Uterus (tissue), 4 donors: ENCODE data around the gene TPR. TPM values are rescaled to one million over a fixed set of nuclear protein-coding genes. Genes with fewer than 3 reads are reported as not detected.
"Not testable (repeated sequence)": the region's sequence is repeated elsewhere in the genome, so short reads cannot be mapped to it uniquely, and the experiment has no call there.

Source experiments
- DNase-seq, 2 donors: peaks; one replicate each; pipeline ENCODE4 v3.0.0-alpha.2; 2019 to 2020
- H3K27ac ChIP-seq, 2 donors: fragments of 200-600 bp; sonication (generic); 1 replicate in 1 of 2; 2 replicates in 1 of 2; pipeline ENCODE4 v1.5.1; 2016 to 2018
- H3K27me3 ChIP-seq, 2 donors: fragments of 200-600 bp; sonication (generic); one replicate each; pipeline ENCODE4 v1.5.1; 2018 to 2019; ENCODE audit warnings: control low read depth in 1 of 2
- H3K36me3 ChIP-seq, 2 donors: fragments of 200-600 bp; sonication (generic); one replicate each; pipeline ENCODE4 v1.5.1; 2019; ENCODE audit warnings: control low read depth in 1 of 2
- H3K4me1 ChIP-seq, 2 donors: fragments of 200-600 bp; sonication (generic); one replicate each; pipeline ENCODE4 v1.5.1; 2018 to 2019; ENCODE audit warnings: control low read depth in 1 of 2
- H3K4me3 ChIP-seq, 2 donors: fragments of 200-600 bp; sonication (generic); 1 replicate in 1 of 2; 2 replicates in 1 of 2; pipeline ENCODE4 v1.5.1; 2018 to 2019; ENCODE audit warnings: mild to moderate bottlenecking in 1 of 2
- H3K9me3 ChIP-seq, 2 donors: fragments of 200-600 bp; sonication (generic); one replicate each; pipeline ENCODE4 v1.5.1; 2019; ENCODE audit warnings: control low read depth in 1 of 2
- CTCF ChIP-seq, 4 experiments: fragments of 200-600 bp in 2 of 4; fragments of 450-650 bp in 2 of 4; sonication (generic) in 2 of 4; IDR thresholded peaks; one replicate each; pipeline ENCODE4 v1.5.1; 2016 to 2019; ENCODE audit warnings: antibody characterized with exemption in 4 of 4, mild to moderate bottlenecking in 2 of 4, moderate library complexity in 1 of 4
- POLR2A ChIP-seq, 2 donors: fragments of 450-650 bp; IDR thresholded peaks; one replicate each; pipeline ENCODE4 v1.6.1; 2016; ENCODE audit warnings: antibody characterized with exemption in 2 of 2, mild to moderate bottlenecking in 1 of 2, moderate library complexity in 1 of 2
- intact Hi-C: fragments of 100-400 bp; cut with DNase I; formaldehyde crosslinking; loops from one replicate; pipeline ENCODE4 v1.15.1; 2023; ENCODE audit warnings: low total_unique reads
- total RNA-seq, 4 donors: library from RNA; depleted of rRNA in 3 of 4; stranded (reverse); fragments of >200 nt in 3 of 4; gene quantifications; one replicate each; pipeline versions ENCODE4 v1.1.0 to v1.2.4, GENCODE V29; 2014 to 2023
- donor health status: DM: yes; HTN: yes; CAD: no.

TPR gene
- total RNA-seq, 4 donors from 2014 or later, result 33.8 to 165 (median 83.1) TPM

GRCh38 chr1:186391841-186392240 lies 16.8 kb upstream of the TPR start:
- TF ChIP-seq POLR2A (IDR thresholded peaks at IDR 0.05) (no peak), CTCF (IDR thresholded peaks at IDR 0.05) (no peak)
- Histone ChIP-seq H3K4me1 (no peaks in the 10 kb centered on the region), H3K36me3 (no peaks in the 10 kb centered on the region), H3K27me3 (no peaks in the 10 kb centered on the region), H3K27ac (no peak overlapping the region), H3K4me3 (no peak overlapping the region), H3K9me3 (no peaks in the 10 kb centered on the region)
- DNase-seq, result no peak
- intact Hi-C loops, result no loop called here

GRCh38 chr1:186390925-186391324 lies 15.9 kb upstream of the TPR start:
- Histone ChIP-seq H3K27me3 (no peaks in the 10 kb centered on the region), H3K27ac (no peak overlapping the region), H3K9me3 (no peaks in the 10 kb centered on the region), H3K4me1 (no peaks in the 10 kb centered on the region), H3K36me3 (no peaks in the 10 kb centered on the region), H3K4me3 (no peak overlapping the region)
- intact Hi-C loops, result no loop called here
- no peak for TF ChIP-seq POLR2A (IDR thresholded peaks at IDR 0.05)
- no peak for TF ChIP-seq CTCF (IDR thresholded peaks at IDR 0.05)
- no peak for DNase-seq

GRCh38 chr1:186386725-186387383 lies 11.8 kb upstream of the TPR start:
- peaks cover 0 to 2% of the 10 kb centered on the region in 2 donors for H3K36me3 ChIP-seq
- no peaks in the 10 kb centered on the region for H3K27me3 ChIP-seq
- TF ChIP-seq CTCF (IDR thresholded peaks at IDR 0.05) (no peak), POLR2A (IDR thresholded peaks at IDR 0.05) (no peak)
- intact Hi-C loops, result no loop called here
- H3K4me1 ChIP-seq, result no peaks in the 10 kb centered on the region
- H3K4me3 ChIP-seq, result no peak overlapping the region
- H3K27ac ChIP-seq, result no peak overlapping the region
- H3K9me3 ChIP-seq, result no peaks in the 10 kb centered on the region
- no peak for DNase-seq

GRCh38 chr1:186375929-186376319 lies 871 bp upstream of the TPR start:
- no peak for TF ChIP-seq CTCF (IDR thresholded peaks at IDR 0.05)
- no peak for TF ChIP-seq POLR2A (IDR thresholded peaks at IDR 0.05)
- no peaks in the 10 kb centered on the region for H3K27me3 ChIP-seq
- no peak for DNase-seq
- H3K4me1 ChIP-seq, result peaks cover 0 to 6% of the 10 kb centered on the region in 2 donors
- H3K4me3 ChIP-seq, result peak overlapping the region; percentile 90 to 93
- peak overlapping the region; percentile 97 to 98 for H3K27ac ChIP-seq
- no peaks in the 10 kb centered on the region for H3K9me3 ChIP-seq
- intact Hi-C loops, result no loop called here
- no peaks in the 10 kb centered on the region for H3K36me3 ChIP-seq

GRCh38 chr1:186374303-186375151 lies 526 bp downstream of the TPR start:
- DNase-seq, result no peak
- TF ChIP-seq POLR2A (IDR thresholded peaks at IDR 0.05) (no peak), CTCF (IDR thresholded peaks at IDR 0.05) (no peak)
- Histone ChIP-seq H3K4me3 (peak overlapping the region; percentile 90 to 93), H3K27ac (peak overlapping the region; percentile 97 to 98), H3K36me3 (no peaks in the 10 kb centered on the region), H3K4me1 (peaks cover 0 to 6% of the 10 kb centered on the region in 2 donors), H3K27me3 (no peaks in the 10 kb centered on the region), H3K9me3 (no peaks in the 10 kb centered on the region)
- intact Hi-C loops, result no loop called here

GRCh38 chr1:186347837-186348691 lies 27.0 kb downstream of the TPR start:
- DNase-seq, H3K27me3 ChIP-seq, H3K27ac ChIP-seq, H3K4me3 ChIP-seq, H3K4me1 ChIP-seq, H3K9me3 ChIP-seq, intact Hi-C loops, H3K36me3 ChIP-seq: not testable (repeated sequence)
